Smooth muscle cell (in vitro differentiated cells): ENCODE data around the gene LONRF2. TPM values are rescaled to one million over a fixed set of nuclear protein-coding genes. Genes with fewer than 3 reads are reported as not detected.
A peak's percentile ranks its signal among the peaks of the same experiment; 100 is the strongest.

Experiments used
- DNase-seq: peaks from one replicate; lab custom pipeline; 2025; ENCODE audit not compliant: unreplicated experiment; lab: John Stamatoyannopoulos, UW
- H2AFZ ChIP-seq: fragments of 200-600 bp; sonication (generic); 2 replicates; pipeline ENCODE4 v1.6.0; 2016; ENCODE audit warnings: antibody characterized with exemption, low read depth, mild to moderate bottlenecking
- H3F3A ChIP-seq: fragments of 200-600 bp; sonication (generic); 2 replicates; pipeline ENCODE4 v1.6.0; 2017; ENCODE audit warnings: antibody characterized with exemption, low read depth
- H3K27ac ChIP-seq: fragments of 200-600 bp; sonication (generic); 2 replicates; pipeline ENCODE4 v1.5.1; 2016; ENCODE audit warnings: low read depth, mild to moderate bottlenecking
- H3K27me3 ChIP-seq: fragments of 200-600 bp; sonication (generic); 2 replicates; pipeline ENCODE4 v1.6.1; 2016; ENCODE audit warnings: low read depth, mild to moderate bottlenecking
- H3K36me3 ChIP-seq: fragments of 200-600 bp; sonication (generic); 2 replicates; pipeline ENCODE4 v1.5.1; 2016; ENCODE audit warnings: low read depth
- H3K4me1 ChIP-seq: fragments of 200-600 bp; sonication (generic); 2 replicates; pipeline ENCODE4 v1.5.1; 2016; ENCODE audit warnings: low read depth
- H3K4me2 ChIP-seq: fragments of 200-600 bp; sonication (generic); 2 replicates; pipeline ENCODE4 v1.6.0; 2016; ENCODE audit warnings: mild to moderate bottlenecking
- H3K4me3 ChIP-seq: fragments of 200-600 bp; sonication (generic); 2 replicates; pipeline ENCODE4 v1.5.1; 2016; ENCODE audit warnings: mild to moderate bottlenecking
- H3K79me2 ChIP-seq: fragments of 200-600 bp; sonication (generic); 2 replicates; pipeline ENCODE4 v1.6.0; 2016; ENCODE audit warnings: low read depth, mild to moderate bottlenecking
- H3K9ac ChIP-seq: fragments of 200-600 bp; sonication (generic); 2 replicates; pipeline ENCODE4 v1.6.0; 2016; ENCODE audit warnings: low read depth
- H3K9me3 ChIP-seq: fragments of 200-600 bp; sonication (generic); replicated peaks from 2 replicates; pipeline ENCODE4 v1.5.1; 2016; ENCODE audit warnings: low read depth
- H4K20me1 ChIP-seq: fragments of 200-600 bp; sonication (generic); 2 replicates; pipeline ENCODE4 v1.6.0; 2016; ENCODE audit warnings: low read depth
- CTCF ChIP-seq: fragments of 200-600 bp; sonication (generic); IDR thresholded peaks from 2 replicates; pipeline ENCODE4 v1.5.1; 2017; ENCODE audit warnings: borderline replicate concordance, mild to moderate bottlenecking, antibody characterized with exemption; ENCODE audit not compliant: insufficient read depth, poor library complexity, severe bottlenecking
- WGBS: methylation state at CpG from one replicate; pipeline ENCODE4 v1.1.7; 2016; ENCODE audit warnings: low lambda C conversion rate; 5-methylcytosine and 5-hydroxymethylcytosine counted together
- polyA plus RNA-seq: library from polyadenylated mRNA; unstranded; fragments of >200 nt; fragmentation: Nextera tagmentation; extraction: Ambion mirVana; gene quantifications from 2 replicates; pipeline ENCODE4 v1.2.1, GENCODE V29; 2016
- total RNA-seq: library from RNA; depleted of rRNA; stranded (reverse); fragments of >200 nt; gene quantifications from 2 replicates; pipeline ENCODE4 v1.2.3, GENCODE V29; 2014

LONRF2 gene
- total and polyA plus RNA-seq, 2 experiments from 2014 or later = 0.06 to 1.4 TPM

DNA sequence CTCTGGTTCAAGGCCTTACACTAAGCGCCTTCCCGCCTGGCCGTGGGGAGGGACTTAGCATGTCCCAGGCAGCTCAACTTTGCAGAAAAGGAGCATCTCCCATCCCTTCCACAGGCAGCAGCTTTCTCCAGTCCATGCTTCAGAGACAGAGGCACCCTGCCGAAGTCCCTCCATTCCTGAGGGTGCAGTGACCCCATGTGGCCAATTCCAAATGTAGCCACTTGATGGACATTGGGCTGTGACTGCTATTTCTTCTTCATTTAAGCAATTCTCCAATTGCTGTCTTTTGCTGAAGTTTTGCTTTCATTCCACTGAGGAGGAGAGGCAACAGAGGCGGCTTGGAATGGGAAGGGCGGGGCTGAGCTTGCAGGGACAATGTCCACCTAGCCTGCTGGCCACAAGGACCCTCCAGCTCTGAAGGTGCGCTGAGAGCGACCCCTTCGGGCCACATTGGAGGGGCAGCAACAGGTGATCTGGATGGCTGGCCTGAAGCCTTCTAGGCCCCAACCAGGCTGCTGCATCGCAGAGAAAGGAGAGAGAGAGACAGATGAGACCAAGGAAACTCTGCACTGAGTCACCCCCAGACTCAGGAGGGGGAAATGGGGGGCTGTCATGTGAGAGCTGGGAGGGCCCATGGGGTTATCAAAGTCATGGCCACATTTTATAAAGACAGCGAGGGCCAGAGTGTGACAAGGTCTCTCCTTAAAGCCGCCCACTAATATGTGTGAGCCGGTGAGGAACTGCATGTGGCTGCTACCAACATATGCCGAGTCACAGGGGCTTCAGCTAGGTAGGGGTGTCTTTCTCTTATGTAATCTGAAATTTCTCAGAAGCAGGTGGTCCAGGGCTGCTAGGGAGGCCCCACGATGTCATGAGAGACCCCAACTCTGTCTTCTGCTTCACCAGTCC is 61.3 kb downstream of the LONRF2 start:
- Histone ChIP-seq H3K4me2 (no peak overlapping the region), H3K9ac (no peak overlapping the region), H3K27ac (no peak overlapping the region), H3K4me3 (no peak overlapping the region), H4K20me1 (no peaks in the 10 kb centered on the region), H3K36me3 (no peaks in the 10 kb centered on the region), H3K4me1 (no peaks in the 10 kb centered on the region), H3K27me3 (no peaks in the 10 kb centered on the region), H2AFZ (no peak overlapping the region), H3K79me2 (no peaks in the 10 kb centered on the region), H3K9me3 (no peaks in the 10 kb centered on the region), H3F3A (no peaks in the 10 kb centered on the region)
- 76% methylated on average over 15 of the region's 15 CpGs for WGBS
- DNase-seq = peak; percentile 7
- peak; percentile 65 for TF ChIP-seq CTCF

- no peak for TF ChIP-seq CTCF
- H3K4me2 ChIP-seq = no peak overlapping the region
- H2AFZ ChIP-seq = no peak overlapping the region
- no peak overlapping the region for H3K27ac ChIP-seq
- H3K36me3 ChIP-seq = no peaks in the 10 kb centered on the region
- WGBS = 96% methylated on average over 8 of the region's 8 CpGs
- H3K4me1 ChIP-seq = no peaks in the 10 kb centered on the region
- DNase-seq = no peak
- no peak overlapping the region for H3K4me3 ChIP-seq
- no peak overlapping the region for H3K9ac ChIP-seq
- H3K27me3 ChIP-seq = no peaks in the 10 kb centered on the region
- no peaks in the 10 kb centered on the region for H3F3A ChIP-seq
- no peaks in the 10 kb centered on the region for H3K79me2 ChIP-seq
- no peaks in the 10 kb centered on the region for H4K20me1 ChIP-seq
- H3K9me3 ChIP-seq = no peaks in the 10 kb centered on the region
Measured at GRCh38 chr2:100259106-100259505, 63.2 kb downstream of the LONRF2 start.

DNA sequence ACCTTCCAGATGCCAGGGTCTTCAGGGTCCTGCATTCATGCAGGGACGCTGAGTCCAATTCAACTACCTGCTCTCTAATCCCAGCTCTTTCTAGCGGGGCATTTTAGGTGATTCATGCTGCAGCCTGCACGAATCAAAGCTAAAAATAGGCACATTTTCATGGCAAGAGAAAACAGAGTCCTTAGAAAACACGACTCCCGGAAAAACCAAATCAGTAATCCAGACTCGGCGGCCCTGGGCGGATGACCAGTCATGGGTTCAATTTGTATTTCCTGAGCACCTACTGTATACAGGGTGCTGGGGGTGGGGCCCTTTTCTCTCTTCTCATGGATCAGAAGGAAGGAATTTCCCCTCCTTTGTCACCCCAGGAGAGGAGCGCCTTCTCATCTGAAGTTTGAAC is 64.4 kb downstream of the LONRF2 start:
- H3F3A ChIP-seq = no peaks in the 10 kb centered on the region
- no peak overlapping the region for H3K9ac ChIP-seq
- no peak overlapping the region for H3K4me3 ChIP-seq
- H3K4me1 ChIP-seq = no peaks in the 10 kb centered on the region
- H3K27ac ChIP-seq = no peak overlapping the region
- H3K79me2 ChIP-seq = no peaks in the 10 kb centered on the region
- H2AFZ ChIP-seq = no peak overlapping the region
- H3K27me3 ChIP-seq = no peaks in the 10 kb centered on the region
- no peak for DNase-seq
- no peaks in the 10 kb centered on the region for H3K9me3 ChIP-seq
- H3K36me3 ChIP-seq = no peaks in the 10 kb centered on the region
- 69% methylated on average over 9 of the region's 9 CpGs for WGBS
- no peak for TF ChIP-seq CTCF
- no peak overlapping the region for H3K4me2 ChIP-seq
- no peaks in the 10 kb centered on the region for H4K20me1 ChIP-seq

- TF ChIP-seq CTCF = no peak
- Histone ChIP-seq H3K27me3 (no peaks in the 10 kb centered on the region), H3K4me3 (no peak overlapping the region), H2AFZ (no peak overlapping the region), H3K79me2 (no peaks in the 10 kb centered on the region), H3K4me2 (no peak overlapping the region), H3K27ac (no peak overlapping the region), H3K9me3 (no peaks in the 10 kb centered on the region), H3K9ac (no peak overlapping the region), H3K4me1 (no peaks in the 10 kb centered on the region), H3F3A (no peaks in the 10 kb centered on the region), H4K20me1 (no peaks in the 10 kb centered on the region), H3K36me3 (no peaks in the 10 kb centered on the region)
- no peak for DNase-seq
- 92% methylated on average over 2 of the region's 2 CpGs for WGBS
Measured at GRCh38 chr2:100256849-100257248, 65.5 kb downstream of the LONRF2 start.
